ENCODE data around the gene CLIP2. TPM values are rescaled to one million over a fixed set of nuclear protein-coding genes. Genes with fewer than 3 reads are reported as not detected.
"Not testable (repeated sequence)": the region's sequence is repeated elsewhere in the genome, so short reads cannot be mapped to it uniquely, and the experiment has no call there.

Gene CLIP2
- total RNA-seq, 2 donors from 2014 or later = 77.8 to 81.6 TPM

- H3K9me3 ChIP-seq = no peaks in the 10 kb centered on the region
- H3K36me3 ChIP-seq = no peaks in the 10 kb centered on the region
- no peak overlapping the region for H3K9ac ChIP-seq (ENCODE audit: low read depth in 2 of 2, low read length in 2 of 2)
- no peaks in the 10 kb centered on the region for H3K27me3 ChIP-seq
- no peak for DNase-seq
- no peaks in the 10 kb centered on the region for H3K4me1 ChIP-seq
- no peak overlapping the region for H3K4me3 ChIP-seq
- H3K27ac ChIP-seq = no peak overlapping the region
- intact Hi-C loops (cut with DNase I) = no loop called here
- no peak for TF ChIP-seq CTCF (IDR thresholded peaks at IDR 0.05)
These were observed 130.8 kb downstream of the CLIP2 start for GRCh38 chr7:74420006-74420405.

GRCh38 chr7:74424291-74424880, 135.2 kb downstream of the CLIP2 start:
- Histone ChIP-seq H3K9me3 (no peaks in the 10 kb centered on the region), H3K9ac (ENCODE audit: low read depth in 2 of 2, low read length in 2 of 2) (no peak overlapping the region), H3K4me3 (no peak overlapping the region), H3K36me3 (no peaks in the 10 kb centered on the region), H3K27ac (no peak overlapping the region), H3K4me1 (no peaks in the 10 kb centered on the region), H3K27me3 (no peaks in the 10 kb centered on the region)
- TF ChIP-seq CTCF (IDR thresholded peaks at IDR 0.05) = no peak
- DNase-seq = no peak
- intact Hi-C loops (cut with DNase I) = no loop called here

GRCh38 chr7:74428023-74428422, 138.8 kb downstream of the CLIP2 start:
- intact Hi-C loops (cut with DNase I) = no loop called here
- H3K9me3 ChIP-seq = no peaks in the 10 kb centered on the region
- H3K27me3 ChIP-seq = no peaks in the 10 kb centered on the region
- DNase-seq = no peak
- no peak for TF ChIP-seq CTCF (IDR thresholded peaks at IDR 0.05)
- H3K36me3 ChIP-seq = no peaks in the 10 kb centered on the region
- no peaks in the 10 kb centered on the region for H3K4me1 ChIP-seq
- H3K9ac ChIP-seq (ENCODE audit: low read depth in 2 of 2, low read length in 2 of 2) = no peak overlapping the region
- H3K27ac ChIP-seq = no peak overlapping the region
- H3K4me3 ChIP-seq = no peak overlapping the region

- no peak for TF ChIP-seq CTCF (IDR thresholded peaks at IDR 0.05)
- Histone ChIP-seq H3K9me3 (no peaks in the 10 kb centered on the region), H3K4me1 (no peaks in the 10 kb centered on the region), H3K9ac (ENCODE audit: low read depth in 2 of 2, low read length in 2 of 2) (no peak overlapping the region), H3K36me3 (no peaks in the 10 kb centered on the region), H3K4me3 (no peak overlapping the region), H3K27me3 (no peaks in the 10 kb centered on the region), H3K27ac (no peak overlapping the region)
- intact Hi-C loops (cut with DNase I) = no loop called here
- DNase-seq = no peak
These were observed 140.0 kb downstream of the CLIP2 start for GRCh38 chr7:74429153-74429747.

GRCh38 chr7:74430409-74430808, 141.2 kb downstream of the CLIP2 start:
- intact Hi-C loops (cut with DNase I); H3K9me3 ChIP-seq; H3K27me3 ChIP-seq; H3K4me3 ChIP-seq; H3K36me3 ChIP-seq; H3K27ac ChIP-seq; DNase-seq; H3K4me1 ChIP-seq; H3K9ac ChIP-seq (ENCODE audit: low read depth in 2 of 2, low read length in 2 of 2): not testable (repeated sequence)

- intact Hi-C loops (cut with DNase I) = no loop called here
- no peaks in the 10 kb centered on the region for H3K9me3 ChIP-seq
- no peaks in the 10 kb centered on the region for H3K27me3 ChIP-seq
- no peaks in the 10 kb centered on the region for H3K36me3 ChIP-seq
- no peak overlapping the region for H3K27ac ChIP-seq
- DNase-seq = no peak
- TF ChIP-seq CTCF (IDR thresholded peaks at IDR 0.05) = no peak
- no peaks in the 10 kb centered on the region for H3K4me1 ChIP-seq
- H3K9ac ChIP-seq (ENCODE audit: low read depth in 2 of 2, low read length in 2 of 2) = no peak overlapping the region
- no peak overlapping the region for H3K4me3 ChIP-seq
These were observed 141.8 kb downstream of the CLIP2 start for GRCh38 chr7:74430961-74431466.

GRCh38 chr7:74437291-74437571, 148.0 kb downstream of the CLIP2 start:
- H3K4me1 ChIP-seq; H3K9ac ChIP-seq (ENCODE audit: low read depth in 2 of 2, low read length in 2 of 2); H3K9me3 ChIP-seq; H3K27ac ChIP-seq; H3K4me3 ChIP-seq; H3K27me3 ChIP-seq; intact Hi-C loops (cut with DNase I); H3K36me3 ChIP-seq; DNase-seq: not testable (repeated sequence)

All from colonic mucosa (tissue), 4 donors.